Sigmoid colon (tissue), 7 donors: ENCODE measurements around the gene HBG2. TPM values are rescaled to one million over a fixed set of nuclear protein-coding genes. Genes with fewer than 3 reads are reported as not detected.

Experiments used
- DNase-seq: peaks from one replicate; pipeline ENCODE4 v3.0.0-alpha.2; 2019
- H3K27ac ChIP-seq, 4 donors: fragments of 200-600 bp; sonication (generic); one replicate each; pipeline ENCODE4 v1.5.1; 2016 to 2019; ENCODE audit warnings: mild to moderate bottlenecking in 1 of 4
- H3K27me3 ChIP-seq, 3 donors: fragments of 200-600 bp; sonication (generic); one replicate each; pipeline ENCODE4 v1.5.1; 2019; ENCODE audit warnings: mild to moderate bottlenecking in 1 of 3
- H3K36me3 ChIP-seq, 4 donors: fragments of 200-600 bp; sonication (generic); one replicate each; pipeline ENCODE4 v1.5.1; 2016 to 2019
- H3K4me1 ChIP-seq, 4 donors: fragments of 200-600 bp; sonication (generic); one replicate each; pipeline ENCODE4 v1.5.1; 2017 to 2019
- H3K4me3 ChIP-seq, 4 donors: fragments of 200-600 bp; sonication (generic); one replicate each; pipeline ENCODE4 v1.5.1; 2017 to 2019; ENCODE audit warnings: mild to moderate bottlenecking in 2 of 4, moderate library complexity in 1 of 4
- H3K9me3 ChIP-seq, 4 donors: fragments of 200-600 bp in 3 of 4; sonication (generic) in 3 of 4; one replicate each; pipeline versions ENCODE4 v1.5.1 to v1.6.1; 2013 to 2019
- EP300 ChIP-seq, 4 donors: sonication (generic); formaldehyde crosslinking; IDR thresholded peaks; one replicate each; pipeline ENCODE4 v1.6.1; 2017; ENCODE audit warnings: antibody characterized with exemption in 4 of 4
- POLR2A ChIP-seq, 2 donors: fragments of 450-650 bp; IDR thresholded peaks; one replicate each; pipeline ENCODE4 v1.6.1; 2016; ENCODE audit warnings: antibody characterized with exemption in 2 of 2, mild to moderate bottlenecking in 2 of 2, moderate library complexity in 2 of 2
- POLR2AphosphoS5 ChIP-seq, 4 donors: sonication (generic); formaldehyde crosslinking; IDR thresholded peaks; one replicate each; pipeline ENCODE4 v1.6.1; 2017; ENCODE audit warnings: antibody characterized with exemption in 4 of 4
- WGBS, 2 donors: extraction: QIAGEN DNeasy Blood & Tissue Kit; methylation state at CpG; one replicate each; pipeline ENCODE4 v1.1.7; 2013; 5-methylcytosine and 5-hydroxymethylcytosine counted together
- intact Hi-C: fragments of 100-400 bp; cut with DNase I; formaldehyde crosslinking; loops from one replicate; pipeline ENCODE4 v1.15.1; 2023
- polyA plus RNA-seq, 3 donors: library from polyadenylated mRNA; stranded (reverse); fragments of 200-250 nt; gene quantifications; one replicate each; pipeline ENCODE4 v1.2.3, GENCODE V29; 2013
- total RNA-seq, 4 donors: library from RNA; depleted of rRNA; stranded (reverse); fragments of >200 nt; gene quantifications; one replicate each; pipeline ENCODE4 v1.1.0, GENCODE V29; 2016
- TF ChIP-seq, protein P1 (sequence below), 4 experiments: fragments of 450-650 bp in 3 of 4; fragments of 200-600 bp in 1 of 4; IDR thresholded peaks; one replicate each; pipeline ENCODE4 v1.5.1; 2016 to 2019; ENCODE audit warnings: antibody characterized with exemption in 4 of 4, mild to moderate bottlenecking in 3 of 4, moderate library complexity in 2 of 4
- donor health status: healthy with polysubstance abuse.
- donor health status: Bipolar disorder and iron deficiency.
- donor health status: healthy.

The HBG2 gene
- total and polyA plus RNA-seq, 7 donors, result not detected

DNA sequence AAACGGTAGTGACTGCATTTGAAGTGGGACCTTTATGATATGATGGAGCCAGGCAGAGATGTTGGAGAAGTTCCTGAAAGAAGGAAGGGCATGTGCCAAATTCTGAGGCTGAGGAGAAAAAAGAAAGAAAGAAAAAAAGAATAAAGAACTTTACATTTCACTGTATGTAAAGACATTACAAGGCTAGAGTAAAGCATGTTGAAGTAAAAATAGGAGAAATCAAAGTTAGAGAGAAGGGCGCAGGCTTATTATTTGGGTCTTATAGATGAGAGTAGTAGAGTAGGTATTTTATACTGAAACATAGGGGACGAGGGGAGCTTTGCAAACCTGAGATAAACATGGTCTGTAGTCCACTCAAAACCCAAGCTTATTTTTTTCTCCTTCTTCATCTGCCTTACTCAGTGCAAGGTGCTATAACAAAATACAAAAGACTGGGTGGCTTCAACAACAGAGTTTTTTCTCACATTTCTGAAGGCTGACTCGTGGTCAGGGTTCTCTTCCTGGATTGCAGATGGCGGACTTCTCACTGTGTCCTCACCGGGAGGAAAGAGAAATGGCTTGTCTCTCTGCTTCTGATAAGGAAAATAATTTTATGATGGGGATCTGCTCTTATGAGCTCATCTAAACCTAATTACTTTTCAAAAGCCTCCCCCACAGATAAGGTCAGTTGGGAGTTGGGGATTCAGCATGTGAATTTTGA is 7.7 kb downstream of the HBG2 start:
- Histone ChIP-seq H3K4me1 (no peaks in the 10 kb centered on the region), H3K4me3 (no peak overlapping the region), H3K9me3 (no peaks in the 10 kb centered on the region), H3K27ac (no peak overlapping the region), H3K27me3 (no peaks in the 10 kb centered on the region), H3K36me3 (no peaks in the 10 kb centered on the region)
- intact Hi-C loops, result no loop called here
- no peak for DNase-seq
- no peak for TF ChIP-seq EP300 (IDR thresholded peaks at IDR 0.05)
- TF ChIP-seq, protein P1, sequence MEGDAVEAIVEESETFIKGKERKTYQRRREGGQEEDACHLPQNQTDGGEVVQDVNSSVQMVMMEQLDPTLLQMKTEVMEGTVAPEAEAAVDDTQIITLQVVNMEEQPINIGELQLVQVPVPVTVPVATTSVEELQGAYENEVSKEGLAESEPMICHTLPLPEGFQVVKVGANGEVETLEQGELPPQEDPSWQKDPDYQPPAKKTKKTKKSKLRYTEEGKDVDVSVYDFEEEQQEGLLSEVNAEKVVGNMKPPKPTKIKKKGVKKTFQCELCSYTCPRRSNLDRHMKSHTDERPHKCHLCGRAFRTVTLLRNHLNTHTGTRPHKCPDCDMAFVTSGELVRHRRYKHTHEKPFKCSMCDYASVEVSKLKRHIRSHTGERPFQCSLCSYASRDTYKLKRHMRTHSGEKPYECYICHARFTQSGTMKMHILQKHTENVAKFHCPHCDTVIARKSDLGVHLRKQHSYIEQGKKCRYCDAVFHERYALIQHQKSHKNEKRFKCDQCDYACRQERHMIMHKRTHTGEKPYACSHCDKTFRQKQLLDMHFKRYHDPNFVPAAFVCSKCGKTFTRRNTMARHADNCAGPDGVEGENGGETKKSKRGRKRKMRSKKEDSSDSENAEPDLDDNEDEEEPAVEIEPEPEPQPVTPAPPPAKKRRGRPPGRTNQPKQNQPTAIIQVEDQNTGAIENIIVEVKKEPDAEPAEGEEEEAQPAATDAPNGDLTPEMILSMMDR (IDR thresholded peaks at IDR 0.05), result no peak
- no peak for TF ChIP-seq POLR2AphosphoS5 (IDR thresholded peaks at IDR 0.05)
- TF ChIP-seq POLR2A (IDR thresholded peaks at IDR 0.05), result no peak
- WGBS, 2 donors, result 62 to 72% methylated on average over 6 of the region's 6 CpGs

DNA sequence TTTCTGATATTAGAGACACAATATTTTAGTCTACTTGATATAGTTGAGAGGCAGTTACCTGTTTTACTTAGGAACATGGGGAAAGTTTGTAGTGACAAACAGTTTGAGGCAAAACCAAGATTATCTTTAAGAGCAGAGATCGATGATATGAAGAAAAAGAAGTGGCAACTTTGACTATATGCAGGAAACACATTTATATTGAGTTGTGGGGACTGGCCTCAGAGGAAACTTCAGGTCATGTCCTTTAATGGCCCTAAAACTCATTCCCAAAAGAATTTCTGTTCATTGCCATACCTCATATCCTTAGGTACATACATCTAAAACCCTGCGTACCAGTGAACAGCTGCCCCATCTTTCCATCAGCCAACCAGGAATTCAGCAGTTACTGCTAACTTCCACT is 9.4 kb downstream of the HBG2 start:
- DNase-seq, result no peak
- H3K4me3 ChIP-seq, result no peak overlapping the region
- intact Hi-C loops, result no loop called here
- 70 to 80% methylated on average over 2 of the region's 2 CpGs for WGBS, 2 donors
- no peaks in the 10 kb centered on the region for H3K9me3 ChIP-seq
- no peak overlapping the region for H3K27ac ChIP-seq
- H3K36me3 ChIP-seq, result no peaks in the 10 kb centered on the region
- H3K27me3 ChIP-seq, result no peaks in the 10 kb centered on the region
- no peaks in the 10 kb centered on the region for H3K4me1 ChIP-seq
- no peak for TF ChIP-seq EP300 (IDR thresholded peaks at IDR 0.05)
- TF ChIP-seq, protein P1 (IDR thresholded peaks at IDR 0.05), result no peak
- no peak for TF ChIP-seq POLR2AphosphoS5 (IDR thresholded peaks at IDR 0.05)
- TF ChIP-seq POLR2A (IDR thresholded peaks at IDR 0.05), result no peak

DNA sequence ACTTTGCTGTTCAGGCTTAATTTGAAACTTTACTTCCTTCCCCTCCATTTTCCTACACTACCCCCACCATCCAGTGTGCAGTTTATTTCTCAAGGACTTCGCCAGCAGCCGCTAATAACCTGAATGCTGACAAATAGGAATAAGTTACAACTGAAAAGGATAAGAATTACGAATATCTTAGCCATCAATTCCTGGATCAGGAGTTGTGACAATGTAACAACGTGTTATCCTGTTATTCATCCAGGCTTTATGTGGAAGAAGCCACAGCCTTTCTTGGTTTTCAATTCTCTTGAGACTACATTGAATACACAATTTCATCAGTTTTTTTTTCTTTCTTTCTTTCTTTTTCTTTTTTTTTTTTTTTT is 10.8 kb downstream of the HBG2 start:
- no peaks in the 10 kb centered on the region for H3K36me3 ChIP-seq
- WGBS, 2 donors, result 81 to 86% methylated on average over 4 of the region's 4 CpGs
- no peaks in the 10 kb centered on the region for H3K4me1 ChIP-seq
- intact Hi-C loops, result no loop called here
- no peak overlapping the region for H3K27ac ChIP-seq
- no peaks in the 10 kb centered on the region for H3K9me3 ChIP-seq
- no peak overlapping the region for H3K4me3 ChIP-seq
- TF ChIP-seq, protein P1 (IDR thresholded peaks at IDR 0.05), result no peak
- TF ChIP-seq EP300 (IDR thresholded peaks at IDR 0.05) (no peak), POLR2AphosphoS5 (IDR thresholded peaks at IDR 0.05) (no peak), POLR2A (IDR thresholded peaks at IDR 0.05) (no peak)
- no peak for DNase-seq
- H3K27me3 ChIP-seq, result no peaks in the 10 kb centered on the region

DNA sequence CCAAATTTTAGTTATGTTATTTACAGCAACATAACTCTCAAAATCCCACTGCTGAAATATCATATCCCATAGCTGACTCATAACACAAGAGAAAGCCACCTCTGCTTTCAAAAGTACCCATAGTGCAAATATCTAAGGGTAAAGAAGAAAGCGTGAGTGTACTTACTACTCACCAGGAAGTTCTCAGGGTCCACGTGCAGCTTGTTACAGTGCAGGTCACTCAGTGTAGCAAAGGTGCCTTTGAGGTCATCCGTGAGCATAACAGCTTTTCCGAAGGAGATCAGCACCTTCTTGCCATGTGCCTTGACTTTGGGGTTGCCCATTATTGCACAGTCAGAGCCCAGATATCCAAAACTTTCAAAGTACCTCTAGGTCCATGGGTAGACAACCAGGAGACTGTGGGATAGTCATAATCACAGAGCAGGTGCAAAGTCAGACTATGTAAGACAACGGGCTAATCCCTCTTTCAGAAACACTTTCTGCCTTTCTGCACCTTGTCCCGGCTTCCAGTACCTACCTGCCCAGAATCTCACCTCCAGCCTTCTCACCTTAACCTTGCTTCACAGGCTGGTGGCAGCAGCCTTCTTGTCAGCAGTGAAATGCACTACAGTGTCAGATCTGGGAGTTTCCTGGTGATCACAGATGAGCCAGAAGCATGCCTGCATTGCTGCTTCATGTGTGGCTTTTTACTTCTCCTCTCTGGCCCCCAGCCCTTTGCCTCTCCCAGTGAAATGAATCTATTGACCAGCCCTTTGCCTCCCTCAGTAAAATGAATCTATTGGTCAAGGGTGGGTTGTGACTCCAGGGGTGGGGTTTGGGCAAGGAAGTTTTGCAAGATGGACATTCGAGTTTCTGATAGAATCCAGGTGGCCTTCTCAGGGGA is 11.4 kb downstream of the HBG2 start:
- no peak for TF ChIP-seq POLR2AphosphoS5 (IDR thresholded peaks at IDR 0.05)
- TF ChIP-seq, protein P1 (IDR thresholded peaks at IDR 0.05), result no peak
- no peak for TF ChIP-seq POLR2A (IDR thresholded peaks at IDR 0.05)
- H3K36me3 ChIP-seq, result no peaks in the 10 kb centered on the region
- H3K27me3 ChIP-seq, result no peaks in the 10 kb centered on the region
- 63 to 70% methylated on average over 7 of the region's 7 CpGs for WGBS, 2 donors
- intact Hi-C loops, result no loop called here
- no peak overlapping the region for H3K27ac ChIP-seq
- no peaks in the 10 kb centered on the region for H3K9me3 ChIP-seq
- H3K4me1 ChIP-seq, result no peaks in the 10 kb centered on the region
- DNase-seq, result no peak
- no peak overlapping the region for H3K4me3 ChIP-seq
